Measurements from ENCODE around the gene ARHGEF11. TPM values are rescaled to one million over a fixed set of nuclear protein-coding genes. Genes with fewer than 3 reads are reported as not detected.
A peak's percentile ranks its signal among the peaks of the same experiment; 100 is the strongest.

ARHGEF11 gene
- total RNA-seq, 1 experiment from 2014 or later: 41.1 TPM

DNA sequence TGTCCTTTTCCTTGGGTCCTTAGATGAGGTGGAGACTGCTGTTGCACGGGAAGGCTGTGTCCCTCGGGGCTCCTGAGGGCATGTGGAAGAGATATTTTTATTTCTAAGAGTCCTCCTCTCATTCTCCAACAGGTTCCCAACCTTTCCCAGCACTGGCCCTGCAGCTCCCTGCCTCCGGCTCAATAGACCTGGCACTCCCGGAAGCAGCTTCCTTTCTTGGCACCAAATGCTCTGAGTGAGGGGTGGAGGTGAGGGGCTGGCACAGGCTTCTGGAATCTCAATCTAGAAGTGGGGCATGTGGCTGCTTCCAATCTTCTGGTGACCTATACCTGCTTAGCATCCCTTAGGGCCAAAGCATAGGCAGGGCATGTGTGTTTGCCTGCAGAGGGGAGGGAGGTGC is 49.5 kb upstream of the ARHGEF11 start:
- no peaks in the 10 kb centered on the region for H3K27me3 Mint-ChIP-seq (ENCODE audit: low read depth)
- no peak overlapping the region for H2AK5ac ChIP-seq (ENCODE audit: insufficient read length, low read length)
- DNase-seq: no peak

More for the DNA sequence above, 49.5 kb upstream of the ARHGEF11 start:
- no peak overlapping the region for H3K4ac ChIP-seq (ENCODE audit: low read depth, low read length)
- WGBS (ENCODE audit: extremely low coverage, insufficient read length, low lambda C conversion rate): no CpG with 5 or more reads among the region's 4 CpGs
- no peaks in the 10 kb centered on the region for H3K79me1 ChIP-seq (ENCODE audit: insufficient read depth, low read depth, low read length, poor library complexity, severe bottlenecking)
- H3K27me3 ChIP-seq (ENCODE audit: insufficient read depth, low read length): no peaks in the 10 kb centered on the region
- no peak overlapping the region for H3K56ac ChIP-seq (ENCODE audit: insufficient read length, low read depth, low read length)
- Mint-ChIP-seq H3K36me3 (ENCODE audit: insufficient read depth in 1 of 3, low read depth in 3 of 3) (no peaks in the 10 kb centered on the region; a peak in 1 of 7 replicates), H3K9me3 (no peaks in the 10 kb centered on the region), H3K4me3 (no peak overlapping the region), H3K4me1 (peaks cover 21 to 31% of the 10 kb centered on the region in 2 experiments), H3K27ac (peak overlapping the region in 1 of 3 experiments; percentile 79; a peak in 1 of 7 replicates)
- H2AFZ ChIP-seq (ENCODE audit: low read length): no peak overlapping the region
- H3K4me2 ChIP-seq (ENCODE audit: insufficient read depth, insufficient read length, low read length): no peak overlapping the region
- no peak overlapping the region for H3T11ph ChIP-seq (ENCODE audit: low read length)
- H2BK20ac ChIP-seq (ENCODE audit: low read depth, low read length, poor library complexity, severe bottlenecking): no peak overlapping the region
- H2BK15ac ChIP-seq (ENCODE audit: low read depth, low read length): no peak overlapping the region
- no peak overlapping the region for H4K5ac ChIP-seq (ENCODE audit: insufficient read length, low read depth, low read length)
- H3K23me2 ChIP-seq (ENCODE audit: insufficient read length, low read depth, low read length, poor library complexity, severe bottlenecking): no peaks in the 10 kb centered on the region
- no peak overlapping the region for H4K8ac ChIP-seq (replicated peaks; ENCODE audit: insufficient read length, low read depth, low read length)
- no peaks in the 10 kb centered on the region for H3K79me2 ChIP-seq (ENCODE audit: insufficient read depth, low read length)
- H2BK12ac ChIP-seq (ENCODE audit: insufficient read length, low read depth, low read length): no peak overlapping the region
- no peak overlapping the region for H4K91ac ChIP-seq (ENCODE audit: insufficient read length, low read depth, low read length)
- no peak overlapping the region for H2BK5ac ChIP-seq (ENCODE audit: insufficient read length, low read length)
- H3K18ac ChIP-seq (ENCODE audit: insufficient read length, low read depth, low read length): no peak overlapping the region
- no peaks in the 10 kb centered on the region for H4K20me1 ChIP-seq (ENCODE audit: control insufficient read depth, insufficient read depth, insufficient read length)
- TF ChIP-seq, protein P1, sequence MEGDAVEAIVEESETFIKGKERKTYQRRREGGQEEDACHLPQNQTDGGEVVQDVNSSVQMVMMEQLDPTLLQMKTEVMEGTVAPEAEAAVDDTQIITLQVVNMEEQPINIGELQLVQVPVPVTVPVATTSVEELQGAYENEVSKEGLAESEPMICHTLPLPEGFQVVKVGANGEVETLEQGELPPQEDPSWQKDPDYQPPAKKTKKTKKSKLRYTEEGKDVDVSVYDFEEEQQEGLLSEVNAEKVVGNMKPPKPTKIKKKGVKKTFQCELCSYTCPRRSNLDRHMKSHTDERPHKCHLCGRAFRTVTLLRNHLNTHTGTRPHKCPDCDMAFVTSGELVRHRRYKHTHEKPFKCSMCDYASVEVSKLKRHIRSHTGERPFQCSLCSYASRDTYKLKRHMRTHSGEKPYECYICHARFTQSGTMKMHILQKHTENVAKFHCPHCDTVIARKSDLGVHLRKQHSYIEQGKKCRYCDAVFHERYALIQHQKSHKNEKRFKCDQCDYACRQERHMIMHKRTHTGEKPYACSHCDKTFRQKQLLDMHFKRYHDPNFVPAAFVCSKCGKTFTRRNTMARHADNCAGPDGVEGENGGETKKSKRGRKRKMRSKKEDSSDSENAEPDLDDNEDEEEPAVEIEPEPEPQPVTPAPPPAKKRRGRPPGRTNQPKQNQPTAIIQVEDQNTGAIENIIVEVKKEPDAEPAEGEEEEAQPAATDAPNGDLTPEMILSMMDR (conservative IDR thresholded peaks at IDR 0.05): no peak
- no peak overlapping the region for H3K23ac ChIP-seq (ENCODE audit: insufficient read length, low read depth, low read length)
- no peak overlapping the region for H3K27ac ChIP-seq (ENCODE audit: insufficient read length, low read depth, low read length)
- no peak overlapping the region for H2BK120ac ChIP-seq (ENCODE audit: low read depth, low read length, poor library complexity, severe bottlenecking)
- H3K9ac ChIP-seq (ENCODE audit: extremely low read depth, insufficient read length, low read length): no peak overlapping the region
- H3K14ac ChIP-seq (ENCODE audit: insufficient read depth, low read length): no peak overlapping the region
- H3K9me3 ChIP-seq (ENCODE audit: control insufficient read depth, low read depth, low read length): no peaks in the 10 kb centered on the region
- 0 out of 2 replicates have a peak, but pooled peaks cover 2% of the 10 kb centered on the region for H3K4me1 ChIP-seq (ENCODE audit: insufficient read depth, low read length)

Measured in H9 (cell line).